ENCODE results near the gene MLX. TPM values are rescaled to one million over a fixed set of nuclear protein-coding genes. Genes with fewer than 3 reads are reported as not detected.

MLX gene, protein sequence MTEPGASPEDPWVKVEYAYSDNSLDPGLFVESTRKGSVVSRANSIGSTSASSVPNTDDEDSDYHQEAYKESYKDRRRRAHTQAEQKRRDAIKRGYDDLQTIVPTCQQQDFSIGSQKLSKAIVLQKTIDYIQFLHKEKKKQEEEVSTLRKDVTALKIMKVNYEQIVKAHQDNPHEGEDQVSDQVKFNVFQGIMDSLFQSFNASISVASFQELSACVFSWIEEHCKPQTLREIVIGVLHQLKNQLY
- total RNA-seq, result 10 to 100 TPM; 27.6 to 38.6 TPM
- 26.7 TPM for polyA plus RNA-seq (ENCODE audit: insufficient read depth, low read depth, low replicate concordance)
- long read RNA-seq, donor 1, transcript MLX-203 (8 exons, 2,428 nt), result major isoform, 13 of 25 reads
- long read RNA-seq, donor 1, partial matches to known transcripts, result 5 of 25 reads
- long read RNA-seq, donor 1, other reads (novel, unspliced or antisense), result 7 of 25 reads
- long read RNA-seq, donor 2, transcript MLX-203 (8 exons, 2,428 nt), result major isoform, 6 of 25 reads
- long read RNA-seq, donor 2, partial matches to known transcripts, result 16 of 25 reads
- long read RNA-seq, donor 2, other reads (novel, unspliced or antisense), result 0 of 25 reads

- 0% methylated on average over 7 to 66 of the region's 72 CpGs for WGBS, 2 donors
- no peaks in the 10 kb centered on the region for H3K36me3 ChIP-seq (ENCODE audit: low read depth, missing control alignments)
Measured at GRCh38 chr17:42566883-42567573, at the start of gene MLX. TSS of gene MLX (plus strand) at chr17:42567100. CDS start at chr17:42567125, 25 bp downstream.

GRCh38 chr17:42517516-42517915 is 49.4 kb upstream of the MLX start:
- H3K27me3 ChIP-seq, result no peaks in the 10 kb centered on the region
- no peaks in the 10 kb centered on the region for H3K9me3 ChIP-seq
- H3K36me3 ChIP-seq (ENCODE audit: low read depth, missing control alignments), result no peaks in the 10 kb centered on the region
- WGBS, 2 donors, result 18 to 31% methylated on average over 9 of the region's 9 CpGs
- DNase-seq, result peak; percentile 93
- H3K4me1 ChIP-seq, result peaks cover 91% of the 10 kb centered on the region
- peak overlapping the region; percentile 93 for H3K27ac ChIP-seq
- H3K4me3 ChIP-seq, result no peak overlapping the region
- TF ChIP-seq, protein P1, sequence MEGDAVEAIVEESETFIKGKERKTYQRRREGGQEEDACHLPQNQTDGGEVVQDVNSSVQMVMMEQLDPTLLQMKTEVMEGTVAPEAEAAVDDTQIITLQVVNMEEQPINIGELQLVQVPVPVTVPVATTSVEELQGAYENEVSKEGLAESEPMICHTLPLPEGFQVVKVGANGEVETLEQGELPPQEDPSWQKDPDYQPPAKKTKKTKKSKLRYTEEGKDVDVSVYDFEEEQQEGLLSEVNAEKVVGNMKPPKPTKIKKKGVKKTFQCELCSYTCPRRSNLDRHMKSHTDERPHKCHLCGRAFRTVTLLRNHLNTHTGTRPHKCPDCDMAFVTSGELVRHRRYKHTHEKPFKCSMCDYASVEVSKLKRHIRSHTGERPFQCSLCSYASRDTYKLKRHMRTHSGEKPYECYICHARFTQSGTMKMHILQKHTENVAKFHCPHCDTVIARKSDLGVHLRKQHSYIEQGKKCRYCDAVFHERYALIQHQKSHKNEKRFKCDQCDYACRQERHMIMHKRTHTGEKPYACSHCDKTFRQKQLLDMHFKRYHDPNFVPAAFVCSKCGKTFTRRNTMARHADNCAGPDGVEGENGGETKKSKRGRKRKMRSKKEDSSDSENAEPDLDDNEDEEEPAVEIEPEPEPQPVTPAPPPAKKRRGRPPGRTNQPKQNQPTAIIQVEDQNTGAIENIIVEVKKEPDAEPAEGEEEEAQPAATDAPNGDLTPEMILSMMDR (IDR thresholded peaks at IDR 0.05), result peak; percentile 94 to 97 (median 94)
- TF ChIP-seq POLR2A (IDR thresholded peaks at IDR 0.05), result no peak
- intact Hi-C loops (cut with DNase I; ENCODE audit: low total_unique reads), result loop anchor here (5.0 kb wide), 1 partner anchor 195 kb away; no protein-coding TSS in a partner anchor

More at GRCh38 chr17:42566883-42567573, at the start of gene MLX:
- intact Hi-C loops (cut with DNase I; ENCODE audit: low total_unique reads), result no loop called here
- TF ChIP-seq, protein P1 (IDR thresholded peaks at IDR 0.05), result no peak
- TF ChIP-seq POLR2A (IDR thresholded peaks at IDR 0.05), result no peak
- Histone ChIP-seq H3K4me3 (peak within 1 kb of the TSS; percentile 91 to 94), H3K9me3 (no peaks in the 10 kb centered on the region), H3K27me3 (no peaks in the 10 kb centered on the region), H3K27ac (peak within 1 kb of the TSS; percentile 82 to 88), H3K4me1 (peaks cover 31% of the 10 kb centered on the region)
- DNase-seq, result peak; percentile 92

- no peak overlapping the region for H3K4me3 ChIP-seq
- TF ChIP-seq POLR2A (IDR thresholded peaks at IDR 0.05), result no peak
- TF ChIP-seq, protein P1 (IDR thresholded peaks at IDR 0.05), result no peak
- no peaks in the 10 kb centered on the region for H3K36me3 ChIP-seq (ENCODE audit: low read depth, missing control alignments)
- WGBS, 2 donors, result 40 to 46% methylated on average over 8 to 9 of the region's 9 CpGs
- no peaks in the 10 kb centered on the region for H3K27me3 ChIP-seq
- H3K9me3 ChIP-seq, result no peaks in the 10 kb centered on the region
- peaks cover 94% of the 10 kb centered on the region for H3K4me1 ChIP-seq
- peak; percentile 71 for DNase-seq
- intact Hi-C loops (cut with DNase I; ENCODE audit: low total_unique reads), result loop anchor here (5.0 kb wide), 1 partner anchor 196 kb away; no protein-coding TSS in a partner anchor
- H3K27ac ChIP-seq, result peak overlapping the region; percentile 93
Measured at GRCh38 chr17:42518046-42518754, 48.7 kb upstream of the MLX start.

DNA sequence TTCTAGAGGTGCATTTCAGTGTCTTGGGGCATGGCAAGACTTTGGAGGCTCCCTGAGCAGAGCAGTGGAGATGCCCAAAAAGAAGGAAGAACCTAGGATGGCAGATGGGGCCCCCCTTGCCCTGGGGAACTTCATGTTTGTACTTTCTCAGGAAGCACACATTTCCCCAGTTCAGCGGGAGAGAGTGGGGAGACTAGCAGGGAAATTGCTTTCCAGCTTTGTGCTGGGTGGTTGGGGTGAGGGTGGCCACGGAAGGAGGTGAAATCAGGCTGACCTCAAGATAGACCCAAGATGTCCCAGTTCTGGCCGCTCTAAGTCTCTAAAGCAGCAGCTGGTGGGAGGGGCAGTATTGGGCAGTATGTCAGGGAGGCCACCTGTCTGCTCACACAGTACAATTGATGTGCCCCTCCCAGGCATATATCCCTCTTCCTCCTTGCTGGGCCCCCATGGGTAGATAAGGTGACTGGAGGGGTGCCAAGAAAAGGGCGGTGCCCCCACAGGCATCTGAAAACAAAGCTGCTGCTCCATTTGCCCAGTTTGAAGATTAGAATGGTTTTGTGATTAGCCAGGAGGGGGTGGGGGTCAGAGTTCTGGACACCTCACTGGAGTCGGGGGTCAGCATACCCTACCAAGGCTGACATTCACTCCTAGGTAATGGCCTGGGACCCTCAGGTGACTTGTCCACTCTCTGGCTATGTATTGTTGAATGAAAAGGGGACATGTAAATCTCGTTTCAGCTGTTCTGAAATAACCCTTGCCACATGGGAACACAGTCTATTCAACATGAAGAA is 48.0 kb upstream of the MLX start:
- no peak overlapping the region for H3K4me3 ChIP-seq
- H3K9me3 ChIP-seq, result no peaks in the 10 kb centered on the region
- 25 to 34% methylated on average over 5 to 6 of the region's 6 CpGs for WGBS, 2 donors
- H3K36me3 ChIP-seq (ENCODE audit: low read depth, missing control alignments), result no peaks in the 10 kb centered on the region
- H3K27ac ChIP-seq, result peak overlapping the region; percentile 93
- H3K27me3 ChIP-seq, result no peaks in the 10 kb centered on the region
- DNase-seq, result peak; percentile 69
- intact Hi-C loops (cut with DNase I; ENCODE audit: low total_unique reads), result loop anchor here (5.0 kb wide), 1 partner anchor 197 kb away; no protein-coding TSS in a partner anchor
- peaks cover 87% of the 10 kb centered on the region for H3K4me1 ChIP-seq
- TF ChIP-seq, protein P1 (IDR thresholded peaks at IDR 0.05), result no peak
- no peak for TF ChIP-seq POLR2A (IDR thresholded peaks at IDR 0.05)
